Measurements from ENCODE around the gene TAOK3. TPM values are rescaled to one million over a fixed set of nuclear protein-coding genes. Genes with fewer than 3 reads are reported as not detected.

Gene TAOK3
- total and polyA plus RNA-seq, 2 of the 8 experiments (the other 6 are each of a cell fraction or from before 2014, with no cell fraction given) = 5.2 to 9.3 TPM

GRCh38 chr12:118271183-118271582, 101.5 kb downstream of the TAOK3 start:
- Histone ChIP-seq H3K9ac (replicated peaks in 1 of 4; ENCODE audit: extremely low read depth in 1 of 4, low read depth in 3 of 4, low read length in 3 of 4) (no peak overlapping the region), H3K27ac (ENCODE audit: low read depth, low read length) (no peak overlapping the region), H3K23me2 (ENCODE audit: low read depth, low read length) (no peaks in the 10 kb centered on the region; the same call in 1 of the 2 replicates), H4K91ac (replicated peaks; ENCODE audit: insufficient read length, low read length) (no peak overlapping the region), H4K20me1 (replicated peaks in 1 of 2; ENCODE audit: control insufficient read depth in 1 of 2, insufficient read depth in 2 of 2, low read length in 2 of 2) (no peaks in the 10 kb centered on the region), H3K56ac (replicated peaks; ENCODE audit: insufficient read length, low read depth, low read length) (no peak overlapping the region), H3K23ac (ENCODE audit: insufficient read length) (no peak overlapping the region), H3K4me1 (replicated peaks in 1 of 4; ENCODE audit: control insufficient read depth in 3 of 4, insufficient read depth in 4 of 4, low read length in 3 of 4) (no peaks in the 10 kb centered on the region), H2BK20ac (ENCODE audit: low read length) (no peak overlapping the region), H2BK12ac (ENCODE audit: low read depth, low read length) (no peak overlapping the region), H3K4me3 (ENCODE audit: extremely low read depth in 1 of 4, insufficient read depth in 2 of 4, low read depth in 3 of 4, low read length in 4 of 4) (no peak overlapping the region), H2BK15ac (ENCODE audit: low read length) (no peak overlapping the region), H3K36me3 (ENCODE audit: control insufficient read depth in 2 of 4, insufficient read depth in 4 of 4, low read length in 3 of 4) (no peaks in the 10 kb centered on the region), H4K5ac (ENCODE audit: insufficient read length, low read depth, low read length) (no peak overlapping the region), H2AK5ac (ENCODE audit: low read depth, low read length) (no peak overlapping the region), H2BK5ac (ENCODE audit: low read depth, low read length) (no peak overlapping the region), H4K8ac (ENCODE audit: extremely low read depth, insufficient read depth, low read length) (no peak overlapping the region), H3K9me3 (ENCODE audit: insufficient read depth in 2 of 2, low read depth in 1 of 2, low read length in 1 of 2) (no peaks in the 10 kb centered on the region), H3K79me1 (ENCODE audit: low read depth, low read length) (no peaks in the 10 kb centered on the region), H3K4ac (replicated peaks; ENCODE audit: insufficient read length, low read depth, low read length) (no peak overlapping the region), H3K18ac (ENCODE audit: extremely low read depth, low read length) (no peak overlapping the region), H3K27me3 (replicated peaks in 1 of 4; ENCODE audit: control insufficient read depth in 3 of 4, extremely low read depth in 1 of 4, insufficient read depth in 3 of 4, low read length in 3 of 4) (no peaks in the 10 kb centered on the region), H2BK120ac (replicated peaks; ENCODE audit: low read depth, low read length) (no peak overlapping the region), H3K79me2 (ENCODE audit: control insufficient read depth in 1 of 2, insufficient read depth in 2 of 2, low read length in 2 of 2) (no peaks in the 10 kb centered on the region), H3K14ac (ENCODE audit: insufficient read length) (no peak overlapping the region), H2AFZ (ENCODE audit: low read length) (no peak overlapping the region), H3K4me2 (ENCODE audit: insufficient read depth in 1 of 2, low read depth in 2 of 2, low read length in 2 of 2) (no peak overlapping the region)
- 93 to 100% methylated on average over 1 to 3 of the region's 3 CpGs for WGBS, 2 experiments (ENCODE audit: extremely low coverage in 1 of 2, insufficient coverage in 1 of 2, insufficient read length in 1 of 2, insufficient replicate concordance in 2 of 2, low coverage in 1 of 2, low lambda C conversion rate in 2 of 2, missing lambda C conversion rate in 1 of 2)
- POLR2A ChIA-PET (ENCODE audit: partially characterized antibody) = no interaction called here
- TF ChIP-seq RXRA (IDR thresholded peaks at IDR 0.05; ENCODE audit: insufficient read depth, low read depth, low read length) (no peak), GABPA (IDR thresholded peaks at IDR 0.05; ENCODE audit: borderline replicate concordance, insufficient read depth, low read length) (no peak), CREB1 (IDR thresholded peaks at IDR 0.05) (no peak)
- DNase-seq (ENCODE audit: low read depth in 1 of 2, low spot score in 2 of 2) (no peak), FAIRE-seq (no peak)
- CTCF ChIA-PET (ENCODE audit: partially characterized antibody) = no interaction called here
